Naive thymus-derived CD4-positive, alpha-beta T cell (primary cell): ENCODE measurements around the gene ZNF358. TPM values are rescaled to one million over a fixed set of nuclear protein-coding genes. Genes with fewer than 3 reads are reported as not detected.

Experiments
- ATAC-seq: fragments of 150-1000 bp; cut with Tn5 transposase; 2 replicates; pipeline ENCODE4 v1.10.0; 2021; ENCODE audit warnings: mild to moderate bottlenecking, moderate library complexity
- CTCF ChIA-PET: fragments of 350-600 bp; sonication (Branson Sonifier 250); formaldehyde crosslinking; loops from one replicate; lab custom pipeline; 2021; ENCODE audit warnings: antibody characterized with exemption; lab: Charles Lee
- POLR2A ChIA-PET: fragments of 350-600 bp; sonication (Branson Sonifier 250); formaldehyde crosslinking; loops from one replicate; lab custom pipeline; 2021; ENCODE audit warnings: antibody characterized with exemption, inconsistent platforms; lab: Charles Lee
- DNase-seq, 9 donors: peaks; one replicate each; pipeline versions ENCODE4 v3.0.0 to v3.0.0-alpha.2; 2020 to 2022; ENCODE audit warnings: mixed read lengths in 1 of 9
- H3K27ac ChIP-seq: one replicate; pipeline ENCODE4 v1.7.0; 2013; ENCODE audit warnings: mild to moderate bottlenecking, low read depth, low read length, moderate library complexity
- H3K27me3 ChIP-seq, 2 donors: one replicate each; pipeline ENCODE4 v1.7.0; 2013; ENCODE audit warnings: low read length in 2 of 2, mild to moderate bottlenecking in 2 of 2, moderate library complexity in 2 of 2; ENCODE audit not compliant: control insufficient read depth in 2 of 2, insufficient read depth in 2 of 2
- H3K36me3 ChIP-seq, 3 experiments: 1 replicate in 2 of 3; 2 replicates in 1 of 3; pipeline ENCODE4 v1.7.0; 2013; ENCODE audit warnings: low read length in 3 of 3, mild to moderate bottlenecking in 3 of 3, moderate library complexity in 1 of 3; ENCODE audit not compliant: insufficient read depth in 3 of 3, control insufficient read depth in 2 of 3
- H3K4me1 ChIP-seq, 2 donors: one replicate each; pipeline ENCODE4 v1.7.0; 2013; ENCODE audit warnings: low read length in 2 of 2, mild to moderate bottlenecking in 2 of 2, moderate library complexity in 1 of 2; ENCODE audit not compliant: control insufficient read depth in 2 of 2, insufficient read depth in 2 of 2
- H3K4me3 ChIP-seq: 2 replicates; pipeline ENCODE4 v1.7.0; 2013; ENCODE audit warnings: mild to moderate bottlenecking, low read length
- H3K9me3 ChIP-seq, 3 experiments: 1 replicate in 2 of 3; 2 replicates in 1 of 3; pipeline ENCODE4 v1.7.0; 2013; ENCODE audit warnings: low read length in 3 of 3; ENCODE audit not compliant: control insufficient read depth in 2 of 3
- H3K27ac Mint-ChIP-seq, 9 donors: one replicate each; pipeline ENCODE4 v1.8.0; 2020 to 2022; ENCODE audit warnings: mixed read lengths in 9 of 9, mild to moderate bottlenecking in 8 of 9, moderate library complexity in 5 of 9, inconsistent platforms in 2 of 9
- H3K27me3 Mint-ChIP-seq, 5 donors: one replicate each; pipeline ENCODE4 v1.8.0; 2021 to 2022; ENCODE audit warnings: mixed read lengths in 5 of 5, mild to moderate bottlenecking in 1 of 5
- H3K36me3 Mint-ChIP-seq, 5 donors: one replicate each; pipeline ENCODE4 v1.8.0; 2020 to 2022; ENCODE audit warnings: mixed read lengths in 5 of 5, mild to moderate bottlenecking in 3 of 5, inconsistent platforms in 1 of 5
- H3K4me1 Mint-ChIP-seq, 7 donors: one replicate each; pipeline ENCODE4 v1.8.0; 2020 to 2022; ENCODE audit warnings: mixed read lengths in 7 of 7, mild to moderate bottlenecking in 3 of 7, inconsistent platforms in 1 of 7
- H3K4me3 Mint-ChIP-seq, 10 donors: one replicate each; pipeline ENCODE4 v1.8.0; 2020 to 2022; ENCODE audit warnings: mild to moderate bottlenecking in 10 of 10, mixed read lengths in 10 of 10, moderate library complexity in 6 of 10, inconsistent platforms in 2 of 10
- H3K9me3 Mint-ChIP-seq, 11 donors: one replicate each; pipeline ENCODE4 v1.8.0; 2020 to 2022; ENCODE audit warnings: mixed read lengths in 11 of 11, mild to moderate bottlenecking in 4 of 11, inconsistent platforms in 1 of 11, moderate library complexity in 1 of 11
- intact Hi-C, 2 donors: fragments of 100-400 bp; cut with micrococcal nuclease; formaldehyde crosslinking; loops; one replicate each; pipeline ENCODE4 v1.15.1; 2023
- polyA plus RNA-seq, 2 donors: library from polyadenylated mRNA; unstranded; fragments of 300-500 nt; fragmentation: Illumina TruSeq; gene quantifications; one replicate each; pipeline ENCODE4 v1.2.3, GENCODE V29; 2021
- total RNA-seq, 6 experiments: library from RNA in 5 of 6; stranded (reverse) in 5 of 6; gene quantifications; 1 replicate in 5 of 6; 2 replicates in 1 of 6; pipeline ENCODE4 v1.2.3 and lab custom pipeline; 2021 to 2026

The ZNF358 gene
- 10 to 100 TPM in 1 of 5 experiments, 1 to 10 TPM in 4; 5.7 to 10.1 (median 7.2) TPM for total RNA-seq
- 1 to 10 TPM; 1.4 to 2.6 TPM for polyA plus RNA-seq
- total RNA-seq (lab: John Stamatoyannopoulos, UW) = 3.5 reads per million, percentile 18 among the genes with 10 or more reads in this experiment

DNA sequence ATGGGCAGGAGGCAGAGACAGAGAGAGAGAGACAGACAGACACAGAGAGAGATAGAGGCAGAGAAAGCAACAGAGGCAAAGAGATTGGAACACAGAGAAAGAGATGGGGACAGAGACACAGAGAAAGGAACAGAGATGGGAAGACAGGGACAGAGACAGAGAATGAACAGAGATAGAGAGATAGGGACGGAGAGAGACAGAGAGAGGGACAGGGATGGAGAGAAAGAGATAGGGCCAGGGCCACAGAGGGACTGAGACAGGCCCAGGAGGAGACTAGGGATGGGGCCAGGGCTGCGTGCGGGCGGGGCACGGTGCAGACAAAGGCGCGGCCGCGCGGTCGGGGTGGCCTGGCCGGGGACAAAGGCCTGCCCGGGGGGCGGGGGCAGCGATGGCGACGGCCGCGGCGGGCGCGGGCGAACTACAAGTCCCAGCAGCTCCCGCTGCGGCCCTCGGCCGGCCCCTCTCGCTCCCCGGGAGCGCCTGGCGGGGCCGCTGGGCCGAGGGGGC, at the start of gene ZNF358:
ZNF358 (plus strand) TSS at position 459 of the 507 bp plus-strand sequence. CDS start 3,140 bp downstream, outside the sequence.
- intact Hi-C loops = loop anchor here in 1 of 2 donors (2.0 kb wide), 1 partner anchor 19 kb away; the partner anchor contains the start of gene PNPLA6
- peak within 1 kb of the TSS; percentile 34 for H3K4me3 ChIP-seq
- POLR2A ChIA-PET = interaction anchor here (0.8 kb wide), 1 partner anchor 26 kb away, joined by 3 read pairs; no protein-coding TSS in a partner anchor

DNA sequence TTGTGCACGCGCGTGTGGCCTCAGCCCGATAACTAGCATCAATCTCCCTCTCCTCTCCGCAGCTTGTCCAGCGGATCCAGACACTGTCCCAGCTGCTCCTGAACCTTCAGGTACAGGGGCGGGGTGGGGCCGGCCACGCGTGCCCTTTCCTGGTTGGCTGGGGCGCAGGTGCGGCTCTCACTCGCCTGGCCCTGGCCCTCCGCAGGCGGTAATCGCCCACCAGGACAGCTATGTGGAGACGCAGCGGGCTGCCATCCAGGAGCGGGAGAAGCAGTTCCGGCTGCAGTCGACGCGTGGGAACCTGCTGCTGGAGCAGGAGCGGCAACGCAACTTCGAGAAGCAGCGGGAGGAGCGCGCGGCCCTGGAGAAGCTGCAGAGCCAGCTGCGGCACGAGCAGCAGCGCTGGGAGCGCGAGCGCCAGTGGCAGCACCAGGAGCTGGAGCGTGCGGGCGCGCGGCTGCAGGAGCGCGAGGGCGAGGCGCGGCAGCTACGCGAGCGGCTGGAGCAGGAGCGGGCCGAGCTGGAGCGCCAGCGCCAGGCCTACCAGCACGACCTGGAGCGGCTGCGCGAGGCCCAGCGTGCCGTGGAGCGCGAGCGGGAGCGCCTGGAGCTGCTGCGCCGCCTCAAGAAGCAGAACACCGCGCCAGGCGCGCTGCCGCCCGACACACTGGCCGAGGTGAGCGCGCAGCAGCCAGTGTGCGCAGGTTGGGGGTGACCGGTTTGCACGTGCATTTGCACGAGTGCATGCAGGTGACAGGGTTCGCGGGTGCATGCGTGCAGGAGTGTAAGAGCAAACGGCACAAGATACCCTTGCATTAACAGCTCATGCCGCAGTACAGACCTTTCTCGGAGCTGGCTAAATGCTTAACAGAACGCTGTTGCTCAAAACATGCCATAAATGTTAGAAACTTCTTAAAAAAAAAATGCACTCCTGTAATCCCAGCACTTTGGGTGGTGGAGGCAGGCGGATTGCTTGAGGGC, 48.6 kb upstream of the ZNF358 start:
- H3K36me3 Mint-ChIP-seq = peaks cover 0 to 23% (median 7%) of the 10 kb centered on the region in 5 donors
- H3K36me3 ChIP-seq = peaks cover 28 to 98% (median 68%) of the 10 kb centered on the region in 3 experiments
- no peaks in the 10 kb centered on the region for H3K4me1 Mint-ChIP-seq
- intact Hi-C loops = no loop called here
- H3K27me3 Mint-ChIP-seq = no peaks in the 10 kb centered on the region
- no peaks in the 10 kb centered on the region for H3K4me1 ChIP-seq
- H3K27me3 ChIP-seq = no peaks in the 10 kb centered on the region
- ChIA-PET CTCF (no interaction called here), POLR2A (no interaction called here)
- DNase-seq (no peak), ATAC-seq (no peak)
- peak overlapping the region in 1 of 9 donors; percentile 14 for H3K27ac Mint-ChIP-seq
- no peaks in the 10 kb centered on the region for H3K9me3 ChIP-seq
- no peaks in the 10 kb centered on the region for H3K9me3 Mint-ChIP-seq
- H3K4me3 Mint-ChIP-seq = no peak overlapping the region
- H3K4me3 ChIP-seq = no peak overlapping the region
- H3K27ac ChIP-seq = no peak overlapping the region

More for the DNA sequence above, at the start of gene ZNF358:
- peak; percentile 80 for ATAC-seq
- peaks cover 0 to 2% (median 0%) of the 10 kb centered on the region in 11 donors for H3K9me3 Mint-ChIP-seq
- CTCF ChIA-PET = no interaction called here
- H3K36me3 Mint-ChIP-seq = peaks cover 0 to 4% (median 0%) of the 10 kb centered on the region in 5 donors
- peak within 1 kb of the TSS in 8 of 9 donors; percentile 55 to 89 (median 64) for H3K27ac Mint-ChIP-seq
- H3K9me3 ChIP-seq = no peaks in the 10 kb centered on the region
- peaks cover 7 to 26% (median 17%) of the 10 kb centered on the region in 7 donors for H3K4me1 Mint-ChIP-seq
- peak in 1 of 9 donors; percentile 57 for DNase-seq
- no peaks in the 10 kb centered on the region for H3K36me3 ChIP-seq
- H3K4me3 Mint-ChIP-seq = peak within 1 kb of the TSS; percentile 77 to 98 (median 85)
- no peaks in the 10 kb centered on the region for H3K27me3 ChIP-seq
- H3K4me1 ChIP-seq = peaks cover 0 to 9% of the 10 kb centered on the region in 2 donors
- no peak within 1 kb of the TSS for H3K27ac ChIP-seq
- peaks cover 0 to 43% (median 10%) of the 10 kb centered on the region in 5 donors for H3K27me3 Mint-ChIP-seq

DNA sequence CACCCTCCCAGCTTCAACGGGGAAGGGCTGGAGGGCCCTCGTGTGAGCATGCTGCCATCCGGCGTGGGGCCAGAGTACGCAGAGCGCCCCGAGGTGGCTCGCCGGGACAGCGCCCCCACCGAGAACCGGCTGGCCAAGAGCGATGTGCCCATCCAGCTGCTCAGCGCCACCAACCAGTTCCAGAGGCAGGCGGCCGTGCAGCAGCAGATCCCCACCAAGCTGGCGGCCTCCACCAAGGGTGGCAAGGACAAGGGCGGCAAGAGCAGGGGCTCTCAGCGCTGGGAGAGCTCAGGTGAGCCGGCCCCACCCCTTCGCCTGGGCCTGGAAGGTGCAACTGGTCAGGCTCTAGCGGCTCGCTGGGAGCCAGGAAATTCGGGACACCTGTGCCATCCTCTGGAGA, 47.1 kb upstream of the ZNF358 start:
- Mint-ChIP-seq H3K36me3 (peaks cover 0 to 24% (median 7%) of the 10 kb centered on the region in 5 donors), H3K9me3 (peaks cover 0 to 5% (median 0%) of the 10 kb centered on the region in 11 donors), H3K27me3 (no peaks in the 10 kb centered on the region), H3K4me3 (no peak overlapping the region), H3K27ac (peak overlapping the region in 1 of 9 donors; percentile 12), H3K4me1 (peaks cover 0 to 3% (median 0%) of the 10 kb centered on the region in 7 donors)
- peaks cover 23 to 90% (median 58%) of the 10 kb centered on the region in 3 experiments for H3K36me3 ChIP-seq
- no peaks in the 10 kb centered on the region for H3K4me1 ChIP-seq
- no peaks in the 10 kb centered on the region for H3K27me3 ChIP-seq
- H3K4me3 ChIP-seq = no peak overlapping the region
- H3K9me3 ChIP-seq = no peaks in the 10 kb centered on the region
- no peak for ATAC-seq
- no peak for DNase-seq
- intact Hi-C loops = no loop called here
- no peak overlapping the region for H3K27ac ChIP-seq
- ChIA-PET CTCF (interaction anchor here (0.6 kb wide), 1 partner anchor 476 kb away, joined by 3 read pairs; no protein-coding TSS in a partner anchor), POLR2A (no interaction called here)

DNA sequence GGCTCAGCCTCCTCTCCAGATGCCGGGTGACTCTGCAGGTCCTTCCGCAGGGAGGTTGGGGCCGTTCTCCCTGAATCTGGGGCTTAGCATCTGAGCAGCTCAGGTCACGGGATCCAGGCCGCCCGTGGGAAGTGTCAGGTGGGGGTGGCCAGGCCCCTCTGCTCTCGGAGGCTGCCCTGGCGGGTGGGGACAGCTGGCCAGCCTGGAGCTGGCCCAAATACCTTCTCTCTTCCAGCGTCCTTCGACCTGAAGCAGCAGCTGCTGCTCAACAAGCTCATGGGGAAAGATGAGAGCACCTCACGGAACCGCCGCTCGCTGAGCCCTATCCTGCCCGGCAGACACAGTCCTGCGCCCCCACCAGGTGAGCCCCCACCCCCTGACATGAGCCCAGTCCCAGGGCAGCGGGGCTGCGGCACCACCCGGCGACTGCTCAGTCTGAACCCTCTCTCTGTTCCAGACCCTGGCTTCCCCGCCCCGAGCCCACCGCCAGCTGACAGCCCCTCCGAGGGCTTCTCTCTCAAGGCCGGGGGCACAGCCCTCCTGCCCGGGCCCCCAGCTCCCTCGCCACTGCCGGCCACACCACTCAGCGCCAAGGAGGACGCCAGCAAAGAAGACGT, 46.1 kb upstream of the ZNF358 start:
- DNase-seq = no peak
- Mint-ChIP-seq H3K27ac (no peak overlapping the region), H3K9me3 (peaks cover 0 to 5% (median 0%) of the 10 kb centered on the region in 11 donors), H3K4me3 (peak overlapping the region in 1 of 10 donors; percentile 10), H3K4me1 (peaks cover 0 to 3% (median 0%) of the 10 kb centered on the region in 7 donors), H3K36me3 (peaks cover 0 to 21% (median 7%) of the 10 kb centered on the region in 5 donors), H3K27me3 (no peaks in the 10 kb centered on the region)
- Histone ChIP-seq H3K9me3 (no peaks in the 10 kb centered on the region), H3K27ac (no peak overlapping the region), H3K36me3 (peaks cover 18 to 81% (median 50%) of the 10 kb centered on the region in 3 experiments), H3K4me3 (no peak overlapping the region), H3K27me3 (no peaks in the 10 kb centered on the region), H3K4me1 (no peaks in the 10 kb centered on the region)
- ChIA-PET POLR2A (no interaction called here), CTCF (no interaction called here)
- intact Hi-C loops = no loop called here
- ATAC-seq = no peak

DNA sequence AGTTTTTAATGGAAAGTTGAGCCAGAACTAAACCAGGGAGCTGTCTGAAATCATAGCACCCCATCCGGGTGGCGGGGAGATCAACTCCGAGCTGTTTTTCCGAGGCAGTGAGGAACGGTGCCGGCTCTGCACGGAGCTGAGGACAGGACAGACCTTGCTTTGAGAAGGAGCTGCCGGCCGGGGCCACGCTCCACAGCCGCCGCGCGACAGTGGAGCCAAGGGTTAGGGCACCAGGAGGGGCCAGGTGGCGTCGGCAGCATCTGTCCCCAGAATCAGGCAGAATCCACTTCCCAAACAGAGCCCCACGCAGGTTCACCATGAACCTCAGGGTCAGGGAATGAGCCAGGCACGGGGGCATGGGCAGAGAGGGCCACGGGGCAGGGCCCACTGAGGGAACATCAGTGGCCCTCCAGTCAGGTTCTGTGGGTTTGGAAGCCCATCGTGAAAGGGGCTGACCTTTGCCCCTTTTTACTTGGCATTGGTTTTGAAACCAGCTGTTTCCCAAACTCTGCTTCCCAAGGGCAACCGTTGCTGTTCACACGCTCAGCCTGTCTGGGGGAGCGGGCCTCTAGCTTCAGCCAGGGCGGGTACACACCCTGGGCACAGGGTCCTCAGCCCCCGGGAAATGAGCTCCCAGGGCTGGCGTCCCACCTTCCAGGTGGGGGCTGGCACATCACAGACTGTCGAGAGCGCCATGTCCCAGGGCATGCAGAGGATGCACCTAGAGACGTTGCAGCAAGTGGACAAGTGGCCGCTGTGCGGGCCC, 45.2 kb upstream of the ZNF358 start:
- no peaks in the 10 kb centered on the region for H3K27me3 Mint-ChIP-seq
- H3K9me3 Mint-ChIP-seq = peaks cover 0 to 5% (median 0%) of the 10 kb centered on the region in 11 donors
- intact Hi-C loops = no loop called here
- H3K4me1 ChIP-seq = no peaks in the 10 kb centered on the region
- DNase-seq = no peak
- peaks cover 0 to 3% (median 0%) of the 10 kb centered on the region in 7 donors for H3K4me1 Mint-ChIP-seq
- no peak overlapping the region for H3K4me3 ChIP-seq
- H3K27ac Mint-ChIP-seq = no peak overlapping the region
- ChIA-PET POLR2A (no interaction called here), CTCF (no interaction called here)
- H3K36me3 Mint-ChIP-seq = peaks cover 0 to 20% (median 7%) of the 10 kb centered on the region in 5 donors
- H3K27ac ChIP-seq = no peak overlapping the region
- H3K36me3 ChIP-seq = peaks cover 18 to 71% (median 42%) of the 10 kb centered on the region in 3 experiments
- ATAC-seq = no peak
- H3K27me3 ChIP-seq = no peaks in the 10 kb centered on the region
- no peak overlapping the region for H3K4me3 Mint-ChIP-seq
- no peaks in the 10 kb centered on the region for H3K9me3 ChIP-seq
